OCI-LY1 (cell line): ENCODE results near the gene NPSR1.

ENCODE experiments used
- H2AFZ ChIP-seq: fragments of 200-600 bp; sonication (generic), shearing (Covaris generic); 2 replicates; pipeline ENCODE4 v1.6.0; 2014; ENCODE audit warnings: antibody characterized with exemption, mild to moderate bottlenecking, low read length
- H3F3A ChIP-seq: fragments of 200-600 bp; sonication (generic), shearing (Covaris generic); 2 replicates; pipeline ENCODE4 v1.6.0; 2014; ENCODE audit warnings: mild to moderate bottlenecking, antibody characterized with exemption, low read length, moderate library complexity; ENCODE audit not compliant: insufficient read depth
- H3K27ac ChIP-seq: fragments of 200-600 bp; sonication (generic); 2 replicates; pipeline ENCODE4 v1.5.1; 2014; ENCODE audit warnings: low read length, mixed run types, mild to moderate bottlenecking, low read depth; ENCODE audit not compliant: poor library complexity, severe bottlenecking
- H3K27me3 ChIP-seq: fragments of 200-600 bp; sonication (generic); 2 replicates; pipeline ENCODE4 v1.6.0; 2014; ENCODE audit warnings: antibody characterized with exemption, mild to moderate bottlenecking, low read length, moderate library complexity; ENCODE audit not compliant: insufficient read depth
- H3K36me3 ChIP-seq: fragments of 200-600 bp; sonication (generic); 2 replicates; pipeline ENCODE4 v1.6.1; 2014; ENCODE audit warnings: mild to moderate bottlenecking, antibody characterized with exemption, low read length, moderate library complexity, mixed read lengths; ENCODE audit not compliant: insufficient read depth
- H3K4me1 ChIP-seq: fragments of 200-600 bp; sonication (generic); 2 replicates; pipeline ENCODE4 v1.5.1; 2014; ENCODE audit warnings: mild to moderate bottlenecking, low read length, moderate library complexity; ENCODE audit not compliant: insufficient read depth, severe bottlenecking
- H3K4me2 ChIP-seq: fragments of 200-600 bp; sonication (generic), shearing (Covaris generic); 2 replicates; pipeline ENCODE4 v1.6.1; 2014; ENCODE audit warnings: low read length
- H3K4me3 ChIP-seq: fragments of 200-600 bp; sonication (generic); 2 replicates; pipeline ENCODE4 v1.5.1; 2014; ENCODE audit warnings: low read length, low read depth, mild to moderate bottlenecking, mixed read lengths; ENCODE audit not compliant: poor library complexity, severe bottlenecking
- H3K79me2 ChIP-seq: fragments of 200-600 bp; shearing (Covaris generic); 2 replicates; pipeline ENCODE4 v1.6.1; 2016; ENCODE audit warnings: mixed run types, low read length, mixed read lengths; ENCODE audit not compliant: insufficient read depth
- H3K9ac ChIP-seq: fragments of 200-600 bp; sonication (generic), shearing (Covaris generic); 2 replicates; pipeline ENCODE4 v1.6.1; 2014; ENCODE audit warnings: mild to moderate bottlenecking, low read length, mixed read lengths
- H3K9me2 ChIP-seq: fragments of 200-600 bp; sonication (generic), shearing (Covaris generic); 2 replicates; pipeline ENCODE4 v1.6.1; 2014; ENCODE audit warnings: low read depth, mild to moderate bottlenecking, low read length, mixed read lengths
- H3K9me3 ChIP-seq: fragments of 200-600 bp; shearing (Covaris generic); 2 replicates; pipeline ENCODE4 v1.6.1; 2014; ENCODE audit warnings: low read length, mixed read lengths
- H4K20me1 ChIP-seq: fragments of 200-600 bp; sonication (generic), shearing (Covaris generic); 2 replicates; pipeline ENCODE4 v1.6.0; 2016; ENCODE audit warnings: mild to moderate bottlenecking, low read length; ENCODE audit not compliant: insufficient read depth
- CTCF ChIP-seq: fragments of 200-600 bp; sonication (generic), shearing (Covaris generic); IDR thresholded peaks from 2 replicates; pipeline ENCODE4 v1.5.1; 2017; ENCODE audit warnings: mild to moderate bottlenecking, antibody characterized with exemption, low read length, moderate library complexity, mixed read lengths
- EZH2 ChIP-seq: fragments of 200-600 bp; sonication (generic), shearing (Covaris generic); IDR thresholded peaks from 2 replicates; pipeline ENCODE4 v1.8.0; 2017; ENCODE audit warnings: borderline replicate concordance, mixed run types, mild to moderate bottlenecking, antibody characterized with exemption, low read length, moderate library complexity, mixed read lengths

Gene NPSR1

GRCh38 chr7:34780546-34780945, 122.5 kb downstream of the NPSR1 start:
- H3K4me3 ChIP-seq = no peak overlapping the region
- no peaks in the 10 kb centered on the region for H3K27me3 ChIP-seq
- no peak overlapping the region for H3K4me2 ChIP-seq
- H3K9me2 ChIP-seq = no peaks in the 10 kb centered on the region
- H3K79me2 ChIP-seq = no peaks in the 10 kb centered on the region
- TF ChIP-seq CTCF (no peak), EZH2 (no peak)
- H3K27ac ChIP-seq = no peak overlapping the region
- H3K9me3 ChIP-seq = no peaks in the 10 kb centered on the region; the same call in 1 of the 2 replicates
- no peaks in the 10 kb centered on the region for H3K4me1 ChIP-seq
- H4K20me1 ChIP-seq = no peaks in the 10 kb centered on the region
- H3K36me3 ChIP-seq = no peaks in the 10 kb centered on the region
- no peaks in the 10 kb centered on the region for H3F3A ChIP-seq
- H2AFZ ChIP-seq = no peak overlapping the region
- no peak overlapping the region for H3K9ac ChIP-seq

- Histone ChIP-seq H3K9me3 (no peaks in the 10 kb centered on the region; the same call in 1 of the 2 replicates), H3K27ac (no peak overlapping the region), H3K9me2 (no peaks in the 10 kb centered on the region), H3K9ac (no peak overlapping the region), H4K20me1 (no peaks in the 10 kb centered on the region), H3K36me3 (no peaks in the 10 kb centered on the region), H3F3A (no peaks in the 10 kb centered on the region), H3K27me3 (no peaks in the 10 kb centered on the region), H3K4me3 (no peak overlapping the region), H3K4me2 (no peak overlapping the region), H3K79me2 (no peaks in the 10 kb centered on the region), H3K4me1 (no peaks in the 10 kb centered on the region), H2AFZ (no peak overlapping the region)
- TF ChIP-seq CTCF = no peak
- no peak for TF ChIP-seq EZH2
These were observed 129.6 kb downstream of the NPSR1 start for GRCh38 chr7:34787586-34787985.

GRCh38 chr7:34806831-34807230, 148.8 kb downstream of the NPSR1 start:
- Histone ChIP-seq H2AFZ (no peak overlapping the region), H3K27ac (no peak overlapping the region), H3K9me3 (no peaks in the 10 kb centered on the region), H3F3A (no peaks in the 10 kb centered on the region), H3K27me3 (no peaks in the 10 kb centered on the region), H3K36me3 (no peaks in the 10 kb centered on the region), H3K79me2 (no peaks in the 10 kb centered on the region), H3K9me2 (0 out of 2 replicates have a peak, but pooled peaks cover 3% of the 10 kb centered on the region), H3K4me2 (no peak overlapping the region), H3K4me3 (no peak overlapping the region), H3K4me1 (no peaks in the 10 kb centered on the region), H4K20me1 (0 out of 2 replicates have a peak, but pooled peaks cover 3% of the 10 kb centered on the region), H3K9ac (no peak overlapping the region)
- TF ChIP-seq EZH2 = no peak
- no peak for TF ChIP-seq CTCF
